Tibial nerve (tissue), 4 donors: Measurements from ENCODE around the gene RXRG.

Source experiments
- CTCF ChIP-seq, 5 experiments: fragments of 200-600 bp in 3 of 5; fragments of 450-650 bp in 2 of 5; sonication (generic) in 3 of 5; IDR thresholded peaks; one replicate each; pipeline ENCODE4 v1.5.1; 2016 to 2019; ENCODE audit warnings: antibody characterized with exemption in 5 of 5, mild to moderate bottlenecking in 3 of 5, moderate library complexity in 2 of 5
- EP300 ChIP-seq, 2 donors: sonication (generic); formaldehyde crosslinking; IDR thresholded peaks; one replicate each; pipeline ENCODE4 v1.6.1; 2017; ENCODE audit warnings: antibody characterized with exemption in 2 of 2, mild to moderate bottlenecking in 1 of 2
- POLR2A ChIP-seq, 2 donors: fragments of 450-650 bp; IDR thresholded peaks; one replicate each; pipeline ENCODE4 v1.6.1; 2017; ENCODE audit warnings: antibody characterized with exemption in 2 of 2, mild to moderate bottlenecking in 2 of 2, moderate library complexity in 2 of 2

- no peak for TF ChIP-seq CTCF (IDR thresholded peaks at IDR 0.05)
- no peak for TF ChIP-seq EP300 (IDR thresholded peaks at IDR 0.05)
- no peak for TF ChIP-seq POLR2A (IDR thresholded peaks at IDR 0.05)
Measured at GRCh38 chr1:165354739-165355138, 90.2 kb downstream of the RXRG start.
